GM23338 (cell line): ENCODE data around the gene LMAN1L. TPM values are rescaled to one million over a fixed set of nuclear protein-coding genes. Genes with fewer than 3 reads are reported as not detected.

Experiments
- ATAC-seq: fragments of 200-7000 bp; cut with Tn5 transposase; 3 replicates; pipeline ENCODE4 v1.9.1; 2020
- DNase-seq: peaks from one replicate; pipeline ENCODE4 v3.0.0-alpha.2; 2015; ENCODE audit warnings: low spot score
- H2AFZ ChIP-seq: fragments of 200-600 bp; sonication (generic); 2 replicates; pipeline ENCODE4 v1.8.0; 2016; ENCODE audit warnings: antibody characterized with exemption, mild to moderate bottlenecking, moderate library complexity
- H3F3A ChIP-seq: fragments of 200-600 bp; sonication (generic); replicated peaks from 2 replicates; pipeline ENCODE4 v1.8.0; 2017; ENCODE audit warnings: antibody characterized with exemption, mixed run types, low read depth
- H3K27ac ChIP-seq: fragments of 200-600 bp; sonication (generic); 2 replicates; pipeline ENCODE4 v1.6.1; 2016; ENCODE audit warnings: low read depth
- H3K27me3 ChIP-seq: fragments of 200-600 bp; sonication (generic); 2 replicates; pipeline ENCODE4 v1.8.0; 2016; ENCODE audit warnings: mild to moderate bottlenecking, mixed run types, moderate library complexity; ENCODE audit not compliant: insufficient read depth
- H3K36me3 ChIP-seq: fragments of 200-600 bp; sonication (generic); 2 replicates; pipeline ENCODE4 v1.8.0; 2016; ENCODE audit warnings: mild to moderate bottlenecking; ENCODE audit not compliant: insufficient read depth
- H3K4me1 ChIP-seq: fragments of 200-600 bp; sonication (generic); 2 replicates; pipeline ENCODE4 v1.8.0; 2016; ENCODE audit warnings: mild to moderate bottlenecking, moderate library complexity; ENCODE audit not compliant: insufficient read depth
- H3K4me2 ChIP-seq: fragments of 200-600 bp; sonication (generic); 2 replicates; pipeline ENCODE4 v1.7.1; 2017; ENCODE audit warnings: mixed run types
- H3K4me3 ChIP-seq: fragments of 200-600 bp; sonication (generic); 2 replicates; pipeline ENCODE4 v1.6.1; 2016; ENCODE audit warnings: mixed run types
- H3K79me2 ChIP-seq: fragments of 200-600 bp; sonication (generic); replicated peaks from 2 replicates; pipeline ENCODE4 v1.8.0; 2017; ENCODE audit warnings: mild to moderate bottlenecking; ENCODE audit not compliant: insufficient read depth
- H3K9me2 ChIP-seq: fragments of 200-600 bp; sonication (generic); 2 replicates; pipeline ENCODE4 v1.8.0; 2017; ENCODE audit not compliant: insufficient read depth
- H4K20me1 ChIP-seq: fragments of 200-600 bp; sonication (generic); replicated peaks from 2 replicates; pipeline ENCODE4 v1.8.0; 2017; ENCODE audit warnings: mild to moderate bottlenecking; ENCODE audit not compliant: insufficient read depth
- H3K27ac Mint-ChIP-seq: 2 replicates; pipeline ENCODE4 v1.8.0; 2020; ENCODE audit warnings: inconsistent platforms, mild to moderate bottlenecking, moderate library complexity, mixed read lengths
- H3K27me3 Mint-ChIP-seq: 3 replicates; pipeline ENCODE4 v1.8.0; 2022; ENCODE audit warnings: low read depth, mild to moderate bottlenecking, moderate library complexity, mixed read lengths, inconsistent platforms; ENCODE audit not compliant: insufficient read depth, poor library complexity
- H3K36me3 Mint-ChIP-seq: 3 replicates; pipeline ENCODE4 v1.8.0; 2021; ENCODE audit warnings: low read depth, mild to moderate bottlenecking, inconsistent platforms, moderate library complexity, mixed read lengths
- H3K4me1 Mint-ChIP-seq: 3 replicates; pipeline ENCODE4 v1.8.0; 2020; ENCODE audit warnings: mild to moderate bottlenecking, inconsistent platforms, mixed read lengths
- H3K4me3 Mint-ChIP-seq: 3 replicates; pipeline ENCODE4 v1.8.0; 2021; ENCODE audit warnings: moderate library complexity, mild to moderate bottlenecking, inconsistent platforms, mixed read lengths
- H3K9me3 Mint-ChIP-seq: 3 replicates; pipeline ENCODE4 v1.8.0; 2020; ENCODE audit warnings: moderate library complexity, mild to moderate bottlenecking, inconsistent platforms, mixed read lengths
- CREB1 ChIP-seq: fragments of 250-450 bp; sonication (Bioruptor Pico); IDR thresholded peaks from 2 replicates; pipeline ENCODE4 v1.5.0; 2020; ENCODE audit warnings: low read depth, mild to moderate bottlenecking, moderate library complexity
- EZH2 ChIP-seq: fragments of 200-600 bp; sonication (generic); IDR thresholded peaks from one replicate; pipeline ENCODE4 v1.8.0; 2017; ENCODE audit warnings: antibody characterized with exemption, mild to moderate bottlenecking, low read depth; ENCODE audit not compliant: unreplicated experiment
- EZH2phosphoT487 ChIP-seq: fragments of 200-600 bp; sonication (generic); IDR thresholded peaks from one replicate; pipeline ENCODE4 v1.8.1; 2018; ENCODE audit warnings: antibody characterized with exemption; ENCODE audit not compliant: unreplicated experiment
- JUNB ChIP-seq: IDR thresholded peaks from one replicate; pipeline ENCODE4 v1.6.1; 2016; ENCODE audit warnings: antibody characterized with exemption; ENCODE audit not compliant: unreplicated experiment
- NANOG ChIP-seq: IDR thresholded peaks from 2 replicates; pipeline ENCODE4 v1.6.1; 2016; ENCODE audit warnings: antibody characterized with exemption, borderline replicate concordance
- POLR2AphosphoS5 ChIP-seq: IDR thresholded peaks from 2 replicates; pipeline ENCODE4 v1.6.1; 2016; ENCODE audit warnings: antibody characterized with exemption, low read depth
- STAT1 ChIP-seq: IDR thresholded peaks from one replicate; pipeline ENCODE4 v1.6.1; 2016; ENCODE audit warnings: antibody characterized with exemption; ENCODE audit not compliant: unreplicated experiment
- ZNF114 ChIP-seq: fragments of 250-450 bp; sonication (Bioruptor Pico); IDR thresholded peaks from 2 replicates; pipeline ENCODE4 v1.5.0; 2020; ENCODE audit warnings: mild to moderate bottlenecking, moderate library complexity
- ZNF331 ChIP-seq: fragments of 250-450 bp; sonication (Bioruptor Pico); IDR thresholded peaks from 2 replicates; pipeline ENCODE4 v1.5.0; 2020; ENCODE audit warnings: low read depth, mild to moderate bottlenecking, moderate library complexity
- polyA plus RNA-seq: library from polyadenylated mRNA; unstranded; fragments of >200 nt; fragmentation: Nextera tagmentation; extraction: Ambion mirVana; gene quantifications from 2 replicates; pipeline ENCODE4 v1.2.1, GENCODE V29; 2016
- total RNA-seq: library from RNA; depleted of rRNA; stranded (reverse); fragments of >200 nt; shearing (Covaris generic); gene quantifications from 2 replicates; pipeline ENCODE4 v1.2.3, GENCODE V29; 2014
- TF ChIP-seq, protein P1 (sequence below): IDR thresholded peaks from 2 replicates; pipeline ENCODE4 v1.6.1; 2016; ENCODE audit warnings: antibody characterized with exemption
- TF ChIP-seq, protein P2 (sequence below): fragments of 250-450 bp; sonication (Bioruptor Pico); IDR thresholded peaks from 2 replicates; pipeline ENCODE4 v1.5.0; 2020; ENCODE audit warnings: mild to moderate bottlenecking, moderate library complexity
- TF ChIP-seq, protein P3 (sequence below), 2 experiments: fragments of 200-600 bp in 1 of 2; sonication (generic) in 1 of 2; conservative IDR thresholded peaks; 2 replicates each; pipeline versions ENCODE4 v1.5.1 to v1.6.1; 2016 to 2017; ENCODE audit warnings: antibody characterized with exemption in 2 of 2, low read depth in 2 of 2, mild to moderate bottlenecking in 2 of 2, moderate library complexity in 1 of 2
- TF ChIP-seq, protein P4 (sequence below): IDR thresholded peaks from one replicate; pipeline ENCODE4 v1.6.1; 2018; ENCODE audit warnings: antibody characterized with exemption; ENCODE audit not compliant: unreplicated experiment

LMAN1L gene
- total and polyA plus RNA-seq, 2 experiments from 2014 or later, result not detected

DNA sequence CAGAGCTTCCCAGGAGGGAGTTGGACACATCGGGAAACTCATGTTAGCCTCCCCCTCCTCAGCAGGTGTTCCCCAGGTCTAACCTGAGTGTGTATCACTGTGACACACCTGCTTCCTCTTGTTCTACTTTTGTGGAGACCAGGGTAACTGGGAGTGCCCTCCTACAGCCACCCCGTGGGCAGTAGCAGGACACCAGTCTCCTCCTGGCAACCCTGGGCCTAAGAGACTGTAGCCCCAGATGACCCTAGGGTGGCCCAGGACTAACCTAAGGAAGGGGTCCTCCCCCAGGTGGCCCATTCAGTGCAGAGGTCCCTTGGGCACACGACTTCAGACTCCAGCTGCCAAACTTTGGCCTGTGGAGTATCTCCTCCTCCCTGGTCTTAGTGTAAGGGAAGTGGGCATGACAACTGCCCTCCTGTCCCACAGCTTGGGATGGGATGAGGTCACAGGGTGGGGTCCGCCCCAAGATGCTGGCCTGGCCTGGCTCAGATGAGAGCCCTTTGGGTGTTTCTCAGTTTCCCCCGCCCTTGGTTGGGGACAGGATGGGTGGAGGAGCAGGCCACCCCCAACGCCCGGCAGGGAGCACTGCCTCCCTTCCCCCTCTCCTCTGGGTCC, 26.0 kb upstream of the LMAN1L start:
- H3K4me1 ChIP-seq, result peaks cover 34% of the 10 kb centered on the region
- H3K27ac ChIP-seq, result no peak overlapping the region
- Mint-ChIP-seq H3K36me3 (no peaks in the 10 kb centered on the region), H3K27me3 (peaks cover 21% of the 10 kb centered on the region), H3K4me3 (no peak overlapping the region), H3K9me3 (no peaks in the 10 kb centered on the region), H3K27ac (no peak overlapping the region), H3K4me1 (peaks cover 35% of the 10 kb centered on the region)
- no peaks in the 10 kb centered on the region for H3K27me3 ChIP-seq
- H3F3A ChIP-seq, result peaks cover 7% of the 10 kb centered on the region
- H2AFZ ChIP-seq, result no peak overlapping the region
- peaks cover 20% of the 10 kb centered on the region for H3K79me2 ChIP-seq
- ATAC-seq, result no peak
- H4K20me1 ChIP-seq, result peaks cover 50% of the 10 kb centered on the region
- H3K4me3 ChIP-seq, result no peak overlapping the region
- no peak overlapping the region for H3K4me2 ChIP-seq
- no peaks in the 10 kb centered on the region for H3K36me3 ChIP-seq
- no peak for DNase-seq
- TF ChIP-seq, protein P1, sequence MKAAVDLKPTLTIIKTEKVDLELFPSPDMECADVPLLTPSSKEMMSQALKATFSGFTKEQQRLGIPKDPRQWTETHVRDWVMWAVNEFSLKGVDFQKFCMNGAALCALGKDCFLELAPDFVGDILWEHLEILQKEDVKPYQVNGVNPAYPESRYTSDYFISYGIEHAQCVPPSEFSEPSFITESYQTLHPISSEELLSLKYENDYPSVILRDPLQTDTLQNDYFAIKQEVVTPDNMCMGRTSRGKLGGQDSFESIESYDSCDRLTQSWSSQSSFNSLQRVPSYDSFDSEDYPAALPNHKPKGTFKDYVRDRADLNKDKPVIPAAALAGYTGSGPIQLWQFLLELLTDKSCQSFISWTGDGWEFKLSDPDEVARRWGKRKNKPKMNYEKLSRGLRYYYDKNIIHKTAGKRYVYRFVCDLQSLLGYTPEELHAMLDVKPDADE, result no peak
- TF ChIP-seq STAT1, result no peak
- TF ChIP-seq JUNB, result no peak
- no peak for TF ChIP-seq EZH2
- TF ChIP-seq CREB1, result no peak
- TF ChIP-seq, protein P2, sequence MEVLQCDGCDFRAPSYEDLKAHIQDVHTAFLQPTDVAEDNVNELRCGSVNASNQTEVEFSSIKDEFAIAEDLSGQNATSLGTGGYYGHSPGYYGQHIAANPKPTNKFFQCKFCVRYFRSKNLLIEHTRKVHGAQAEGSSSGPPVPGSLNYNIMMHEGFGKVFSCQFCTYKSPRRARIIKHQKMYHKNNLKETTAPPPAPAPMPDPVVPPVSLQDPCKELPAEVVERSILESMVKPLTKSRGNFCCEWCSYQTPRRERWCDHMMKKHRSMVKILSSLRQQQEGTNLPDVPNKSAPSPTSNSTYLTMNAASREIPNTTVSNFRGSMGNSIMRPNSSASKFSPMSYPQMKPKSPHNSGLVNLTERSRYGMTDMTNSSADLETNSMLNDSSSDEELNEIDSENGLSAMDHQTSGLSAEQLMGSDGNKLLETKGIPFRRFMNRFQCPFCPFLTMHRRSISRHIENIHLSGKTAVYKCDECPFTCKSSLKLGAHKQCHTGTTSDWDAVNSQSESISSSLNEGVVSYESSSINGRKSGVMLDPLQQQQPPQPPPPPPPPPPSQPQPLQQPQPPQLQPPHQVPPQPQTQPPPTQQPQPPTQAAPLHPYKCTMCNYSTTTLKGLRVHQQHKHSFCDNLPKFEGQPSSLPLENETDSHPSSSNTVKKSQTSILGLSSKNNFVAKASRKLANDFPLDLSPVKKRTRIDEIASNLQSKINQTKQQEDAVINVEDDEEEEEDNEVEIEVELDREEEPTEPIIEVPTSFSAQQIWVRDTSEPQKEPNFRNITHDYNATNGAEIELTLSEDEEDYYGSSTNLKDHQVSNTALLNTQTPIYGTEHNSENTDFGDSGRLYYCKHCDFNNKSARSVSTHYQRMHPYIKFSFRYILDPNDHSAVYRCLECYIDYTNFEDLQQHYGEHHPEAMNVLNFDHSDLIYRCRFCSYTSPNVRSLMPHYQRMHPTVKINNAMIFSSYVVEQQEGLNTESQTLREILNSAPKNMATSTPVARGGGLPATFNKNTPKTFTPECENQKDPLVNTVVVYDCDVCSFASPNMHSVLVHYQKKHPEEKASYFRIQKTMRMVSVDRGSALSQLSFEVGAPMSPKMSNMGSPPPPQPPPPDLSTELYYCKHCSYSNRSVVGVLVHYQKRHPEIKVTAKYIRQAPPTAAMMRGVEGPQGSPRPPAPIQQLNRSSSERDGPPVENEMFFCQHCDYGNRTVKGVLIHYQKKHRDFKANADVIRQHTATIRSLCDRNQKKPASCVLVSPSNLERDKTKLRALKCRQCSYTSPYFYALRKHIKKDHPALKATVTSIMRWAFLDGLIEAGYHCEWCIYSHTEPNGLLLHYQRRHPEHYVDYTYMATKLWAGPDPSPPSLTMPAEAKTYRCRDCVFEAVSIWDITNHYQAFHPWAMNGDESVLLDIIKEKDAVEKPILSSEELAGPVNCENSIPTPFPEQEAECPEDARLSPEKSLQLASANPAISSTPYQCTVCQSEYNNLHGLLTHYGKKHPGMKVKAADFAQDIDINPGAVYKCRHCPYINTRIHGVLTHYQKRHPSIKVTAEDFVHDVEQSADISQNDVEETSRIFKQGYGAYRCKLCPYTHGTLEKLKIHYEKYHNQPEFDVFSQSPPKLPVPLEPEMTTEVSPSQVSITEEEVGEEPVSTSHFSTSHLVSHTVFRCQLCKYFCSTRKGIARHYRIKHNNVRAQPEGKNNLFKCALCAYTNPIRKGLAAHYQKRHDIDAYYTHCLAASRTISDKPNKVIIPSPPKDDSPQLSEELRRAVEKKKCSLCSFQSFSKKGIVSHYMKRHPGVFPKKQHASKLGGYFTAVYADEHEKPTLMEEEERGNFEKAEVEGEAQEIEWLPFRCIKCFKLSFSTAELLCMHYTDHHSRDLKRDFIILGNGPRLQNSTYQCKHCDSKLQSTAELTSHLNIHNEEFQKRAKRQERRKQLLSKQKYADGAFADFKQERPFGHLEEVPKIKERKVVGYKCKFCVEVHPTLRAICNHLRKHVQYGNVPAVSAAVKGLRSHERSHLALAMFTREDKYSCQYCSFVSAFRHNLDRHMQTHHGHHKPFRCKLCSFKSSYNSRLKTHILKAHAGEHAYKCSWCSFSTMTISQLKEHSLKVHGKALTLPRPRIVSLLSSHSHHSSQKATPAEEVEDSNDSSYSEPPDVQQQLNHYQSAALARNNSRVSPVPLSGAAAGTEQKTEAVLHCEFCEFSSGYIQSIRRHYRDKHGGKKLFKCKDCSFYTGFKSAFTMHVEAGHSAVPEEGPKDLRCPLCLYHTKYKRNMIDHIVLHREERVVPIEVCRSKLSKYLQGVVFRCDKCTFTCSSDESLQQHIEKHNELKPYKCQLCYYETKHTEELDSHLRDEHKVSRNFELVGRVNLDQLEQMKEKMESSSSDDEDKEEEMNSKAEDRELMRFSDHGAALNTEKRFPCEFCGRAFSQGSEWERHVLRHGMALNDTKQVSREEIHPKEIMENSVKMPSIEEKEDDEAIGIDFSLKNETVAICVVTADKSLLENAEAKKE, result no peak
- TF ChIP-seq, protein P3, sequence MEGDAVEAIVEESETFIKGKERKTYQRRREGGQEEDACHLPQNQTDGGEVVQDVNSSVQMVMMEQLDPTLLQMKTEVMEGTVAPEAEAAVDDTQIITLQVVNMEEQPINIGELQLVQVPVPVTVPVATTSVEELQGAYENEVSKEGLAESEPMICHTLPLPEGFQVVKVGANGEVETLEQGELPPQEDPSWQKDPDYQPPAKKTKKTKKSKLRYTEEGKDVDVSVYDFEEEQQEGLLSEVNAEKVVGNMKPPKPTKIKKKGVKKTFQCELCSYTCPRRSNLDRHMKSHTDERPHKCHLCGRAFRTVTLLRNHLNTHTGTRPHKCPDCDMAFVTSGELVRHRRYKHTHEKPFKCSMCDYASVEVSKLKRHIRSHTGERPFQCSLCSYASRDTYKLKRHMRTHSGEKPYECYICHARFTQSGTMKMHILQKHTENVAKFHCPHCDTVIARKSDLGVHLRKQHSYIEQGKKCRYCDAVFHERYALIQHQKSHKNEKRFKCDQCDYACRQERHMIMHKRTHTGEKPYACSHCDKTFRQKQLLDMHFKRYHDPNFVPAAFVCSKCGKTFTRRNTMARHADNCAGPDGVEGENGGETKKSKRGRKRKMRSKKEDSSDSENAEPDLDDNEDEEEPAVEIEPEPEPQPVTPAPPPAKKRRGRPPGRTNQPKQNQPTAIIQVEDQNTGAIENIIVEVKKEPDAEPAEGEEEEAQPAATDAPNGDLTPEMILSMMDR (conservative IDR thresholded peaks at IDR 0.05; ENCODE audit: low read depth in 2 of 2), result no peak
- no peak for TF ChIP-seq NANOG
- no peak for TF ChIP-seq ZNF331 (CRISPR knock-in tag)
- TF ChIP-seq EZH2phosphoT487, result no peak
- TF ChIP-seq ZNF114, result no peak
- TF ChIP-seq, protein P4, sequence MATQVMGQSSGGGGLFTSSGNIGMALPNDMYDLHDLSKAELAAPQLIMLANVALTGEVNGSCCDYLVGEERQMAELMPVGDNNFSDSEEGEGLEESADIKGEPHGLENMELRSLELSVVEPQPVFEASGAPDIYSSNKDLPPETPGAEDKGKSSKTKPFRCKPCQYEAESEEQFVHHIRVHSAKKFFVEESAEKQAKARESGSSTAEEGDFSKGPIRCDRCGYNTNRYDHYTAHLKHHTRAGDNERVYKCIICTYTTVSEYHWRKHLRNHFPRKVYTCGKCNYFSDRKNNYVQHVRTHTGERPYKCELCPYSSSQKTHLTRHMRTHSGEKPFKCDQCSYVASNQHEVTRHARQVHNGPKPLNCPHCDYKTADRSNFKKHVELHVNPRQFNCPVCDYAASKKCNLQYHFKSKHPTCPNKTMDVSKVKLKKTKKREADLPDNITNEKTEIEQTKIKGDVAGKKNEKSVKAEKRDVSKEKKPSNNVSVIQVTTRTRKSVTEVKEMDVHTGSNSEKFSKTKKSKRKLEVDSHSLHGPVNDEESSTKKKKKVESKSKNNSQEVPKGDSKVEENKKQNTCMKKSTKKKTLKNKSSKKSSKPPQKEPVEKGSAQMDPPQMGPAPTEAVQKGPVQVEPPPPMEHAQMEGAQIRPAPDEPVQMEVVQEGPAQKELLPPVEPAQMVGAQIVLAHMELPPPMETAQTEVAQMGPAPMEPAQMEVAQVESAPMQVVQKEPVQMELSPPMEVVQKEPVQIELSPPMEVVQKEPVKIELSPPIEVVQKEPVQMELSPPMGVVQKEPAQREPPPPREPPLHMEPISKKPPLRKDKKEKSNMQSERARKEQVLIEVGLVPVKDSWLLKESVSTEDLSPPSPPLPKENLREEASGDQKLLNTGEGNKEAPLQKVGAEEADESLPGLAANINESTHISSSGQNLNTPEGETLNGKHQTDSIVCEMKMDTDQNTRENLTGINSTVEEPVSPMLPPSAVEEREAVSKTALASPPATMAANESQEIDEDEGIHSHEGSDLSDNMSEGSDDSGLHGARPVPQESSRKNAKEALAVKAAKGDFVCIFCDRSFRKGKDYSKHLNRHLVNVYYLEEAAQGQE, result no peak
- TF ChIP-seq POLR2AphosphoS5, result no peak
- H3K9me2 ChIP-seq, result no peaks in the 10 kb centered on the region
